HG02981 (cell line): ENCODE measurements around the gene MCL1.
"Not testable (repeated sequence)": the region's sequence is repeated elsewhere in the genome, so short reads cannot be mapped to it uniquely, and the experiment has no call there.

Experiments used
- ATAC-seq: cut with Tn5 transposase; IDR thresholded peaks from one replicate; pipeline ENCODE4 v1.9.1; 2021; ENCODE audit warnings: mild to moderate bottlenecking, moderate library complexity; ENCODE audit not compliant: unreplicated experiment

The MCL1 gene

GRCh38 chr1:150579110-150579944, at the start of gene MCL1:
TSS of gene MCL1 (minus strand) at chr1:150579610. CDS start at chr1:150579530, 80 bp downstream.
- ATAC-seq: peak; percentile 86

- no peak for ATAC-seq
Measured at GRCh38 chr1:150628766-150629114, 49.3 kb upstream of the MCL1 start.

GRCh38 chr1:150627826-150628410, 48.5 kb upstream of the MCL1 start:
- ATAC-seq: no peak

GRCh38 chr1:150626150-150626549, 46.7 kb upstream of the MCL1 start:
- ATAC-seq: no peak

GRCh38 chr1:150624546-150624945, 45.1 kb upstream of the MCL1 start:
- not testable (repeated sequence) for ATAC-seq

GRCh38 chr1:150624134-150624533, 44.7 kb upstream of the MCL1 start:
- ATAC-seq: not testable (repeated sequence)

- no peak for ATAC-seq
Measured at GRCh38 chr1:150622303-150622975, 43.0 kb upstream of the MCL1 start.

GRCh38 chr1:150621497-150622302, 42.3 kb upstream of the MCL1 start:
- ATAC-seq: no peak

- no peak for ATAC-seq
Measured at GRCh38 chr1:150620919-150621318, 41.5 kb upstream of the MCL1 start.

GRCh38 chr1:150619576-150620509, 40.4 kb upstream of the MCL1 start:
- no peak for ATAC-seq

GRCh38 chr1:150615346-150616201, 36.2 kb upstream of the MCL1 start:
- no peak for ATAC-seq

- ATAC-seq: peak; percentile 40
Measured at GRCh38 chr1:150613061-150613920, 33.9 kb upstream of the MCL1 start.

- ATAC-seq: no peak
Measured at GRCh38 chr1:150612014-150612345, 32.6 kb upstream of the MCL1 start.

- no peak for ATAC-seq
Measured at GRCh38 chr1:150610576-150610975, 31.2 kb upstream of the MCL1 start.

- ATAC-seq: no peak
Measured at GRCh38 chr1:150609732-150610131, 30.3 kb upstream of the MCL1 start.

GRCh38 chr1:150606463-150607142, 27.2 kb upstream of the MCL1 start:
- no peak for ATAC-seq

- ATAC-seq: not testable (repeated sequence)
Measured at GRCh38 chr1:150605451-150605731, 26.0 kb upstream of the MCL1 start.

GRCh38 chr1:150604226-150604588, 24.8 kb upstream of the MCL1 start:
- ATAC-seq: no peak
